Heart right ventricle (tissue), 16 donors: ENCODE data around the gene JAKMIP1. TPM values are rescaled to one million over a fixed set of nuclear protein-coding genes. Genes with fewer than 3 reads are reported as not detected.

Source experiments
- ATAC-seq, 8 donors: fragments of 200-7000 bp; cut with Tn5 transposase; one replicate each; pipeline ENCODE4 v1.9.1; 2020; ENCODE audit warnings: mild to moderate bottlenecking in 8 of 8, moderate library complexity in 8 of 8, moderate number of reproducible peaks in 1 of 8
- DNase-seq, 2 donors: peaks; one replicate each; pipeline ENCODE4 v3.0.0-alpha.2; 2020
- H3K27ac ChIP-seq, 10 donors: fragments of 200-600 bp; sonication (generic) in 2 of 10; one replicate each; pipeline versions ENCODE4 v1.5.0 to v1.8.0; 2020 to 2022; ENCODE audit warnings: mild to moderate bottlenecking in 3 of 10
- H3K27me3 ChIP-seq, 7 donors: fragments of 200-600 bp; one replicate each; pipeline ENCODE4 v1.8.0; 2021 to 2022; ENCODE audit warnings: mild to moderate bottlenecking in 2 of 7
- H3K36me3 ChIP-seq, 9 donors: fragments of 200-600 bp; sonication (generic) in 1 of 9; one replicate each; pipeline versions ENCODE4 v1.5.0 to v1.8.0; 2020 to 2022; ENCODE audit warnings: mild to moderate bottlenecking in 2 of 9
- H3K4me1 ChIP-seq, 9 donors: fragments of 200-600 bp; sonication (generic) in 1 of 9; one replicate each; pipeline versions ENCODE4 v1.5.0 to v1.8.0; 2020 to 2022; ENCODE audit warnings: mild to moderate bottlenecking in 4 of 9
- H3K4me3 ChIP-seq, 10 donors: fragments of 200-600 bp; sonication (generic) in 2 of 10; one replicate each; pipeline versions ENCODE4 v1.5.0 to v1.8.0; 2020 to 2022; ENCODE audit warnings: mild to moderate bottlenecking in 7 of 10, moderate library complexity in 2 of 10
- H3K9me3 ChIP-seq, 11 donors: fragments of 200-600 bp in 10 of 11; sonication (generic) in 2 of 11; one replicate each; pipeline versions ENCODE4 v1.5.0 to v1.8.0; 2013 to 2022; ENCODE audit warnings: mild to moderate bottlenecking in 2 of 11, control low read depth in 1 of 11, moderate library complexity in 1 of 11
- CTCF ChIP-seq, 9 donors: fragments of 200-600 bp; sonication (generic) in 2 of 9; IDR thresholded peaks; one replicate each; pipeline versions ENCODE4 v1.5.0 to v1.8.0; 2021 to 2022; ENCODE audit warnings: antibody characterized with exemption in 9 of 9, mild to moderate bottlenecking in 5 of 9, moderate library complexity in 1 of 9
- WGBS, 2 donors: extraction: QIAGEN DNeasy Blood & Tissue Kit; methylation state at CpG; one replicate each; pipeline ENCODE4 v1.1.7; 2013; ENCODE audit warnings: inconsistent platforms in 1 of 2; 5-methylcytosine and 5-hydroxymethylcytosine counted together
- intact Hi-C, 10 donors: fragments of 100-400 bp; cut with DNase I; formaldehyde crosslinking; loops; one replicate each; pipeline versions ENCODE4 v1.11.1 to v1.14.2; 2022
- polyA plus RNA-seq, 2 donors: library from polyadenylated mRNA; stranded (reverse); fragments of 200-250 nt; gene quantifications; one replicate each; pipeline ENCODE4 v1.2.3, GENCODE V29; 2013
- total RNA-seq, 10 donors: library from RNA; stranded (reverse); fragmentation: NEBNext Ultra II Directional in 3 of 10; extraction: Animal tissue kit (Norgen Biotek cat#: 25700) in 3 of 10; gene quantifications; one replicate each; pipeline versions ENCODE4 v1.2.1 to v1.2.4, GENCODE V29; 2021 to 2023
- donor health status: Arrhythmogenic right ventricular cardiomyopathy.
- donor health status: ischemic (EF 13 %, LVEDD 7.1; RV severe dilation, severe dysfunction).
- donor health status: healthy with polysubstance abuse.
- donor health status: DM: no; HTN: yes; CAD: no.
- donor health status: DM: no; HTN: no; CAD: no.
- donor health status: ischemic (EF 25% LVEDD 6.9; RV normal size, moderate dysfunction).
- donor health status: ischemic (EF 25% LVEDD 5.7; RV mildly dilated, moderate dysfunction).
- donor health status: healthy.
- donor health status: DM: yes; HTN: yes; CAD: no.
- donor health status: Ischemic cardiomyopathy.
- donor health status: ischemic (EF 35%, LVEDD 5.7; RV mildly dilated, moderate dysfunction).
- donor health status: nonischemic (EF 11% LVEDD 7.7; RV severe dilation, severe dysfunction).
- donor health status: DM: yes; HTN: yes; CAD: no.
- donor health status: PGD.
- donor health status: ischemic (EF 29% LVEDD 5.4; RV normal size, mild dysfunction).
- donor health status: nonischemic (EF 23%, LVEDD 6.1; RV moderate dilation, normal function).

JAKMIP1 gene
- total and polyA plus RNA-seq, 12 donors = 0.04 to 0.76 (median 0.14) TPM; not detected in 8

- intact Hi-C loops = no loop called here
- no peaks in the 10 kb centered on the region for H3K36me3 ChIP-seq
- no peaks in the 10 kb centered on the region for H3K4me1 ChIP-seq
- H3K4me3 ChIP-seq = no peak overlapping the region
- 77 to 78% methylated on average over 4 of the region's 4 CpGs for WGBS, 2 donors
- peaks cover 0 to 20% (median 7%) of the 10 kb centered on the region in 7 donors for H3K27me3 ChIP-seq
- no peak overlapping the region for H3K27ac ChIP-seq
- no peak for DNase-seq
- no peak for TF ChIP-seq CTCF (IDR thresholded peaks at IDR 0.05)
- no peak for ATAC-seq
- H3K9me3 ChIP-seq = peaks cover 0 to 1% (median 0%) of the 10 kb centered on the region in 11 donors
These were observed 7.3 kb upstream of the JAKMIP1 start for GRCh38 chr4:6207602-6208001.

- intact Hi-C loops = no loop called here
- H3K4me1 ChIP-seq = no peaks in the 10 kb centered on the region
- TF ChIP-seq CTCF (IDR thresholded peaks at IDR 0.05) = no peak
- no peaks in the 10 kb centered on the region for H3K36me3 ChIP-seq
- H3K9me3 ChIP-seq = peaks cover 0 to under 1% (median 0%) of the 10 kb centered on the region in 11 donors
- H3K27ac ChIP-seq = no peak overlapping the region
- WGBS, 2 donors = 70 to 71% methylated on average over 6 of the region's 6 CpGs
- no peak overlapping the region for H3K4me3 ChIP-seq
- DNase-seq (no peak), ATAC-seq (peak in 1 of 8 donors; percentile 30)
- H3K27me3 ChIP-seq = peaks cover 0 to 18% (median 5%) of the 10 kb centered on the region in 7 donors
These were observed 6.5 kb upstream of the JAKMIP1 start for GRCh38 chr4:6206771-6207290.

- Histone ChIP-seq H3K27me3 (peaks cover 0 to 18% (median 8%) of the 10 kb centered on the region in 7 donors), H3K9me3 (peaks cover 0 to 8% (median 0%) of the 10 kb centered on the region in 11 donors), H3K4me1 (no peaks in the 10 kb centered on the region), H3K36me3 (no peaks in the 10 kb centered on the region), H3K4me3 (no peak overlapping the region), H3K27ac (no peak overlapping the region)
- ATAC-seq = no peak
- TF ChIP-seq CTCF (IDR thresholded peaks at IDR 0.05) = no peak
- DNase-seq = no peak
- WGBS, 2 donors = 71 to 72% methylated on average over 4 of the region's 4 CpGs
- intact Hi-C loops = no loop called here
These were observed 5.6 kb upstream of the JAKMIP1 start for GRCh38 chr4:6205973-6206372.

GRCh38 chr4:6205567-6205931 is 5.2 kb upstream of the JAKMIP1 start:
- Histone ChIP-seq H3K27me3 (peaks cover 0 to 22% (median 12%) of the 10 kb centered on the region in 7 donors), H3K4me3 (no peak overlapping the region), H3K4me1 (no peaks in the 10 kb centered on the region), H3K9me3 (peaks cover 0 to 8% (median 0%) of the 10 kb centered on the region in 11 donors), H3K27ac (no peak overlapping the region), H3K36me3 (no peaks in the 10 kb centered on the region)
- TF ChIP-seq CTCF (IDR thresholded peaks at IDR 0.05) = no peak
- no peak for ATAC-seq
- intact Hi-C loops = no loop called here
- DNase-seq = no peak
- WGBS, 2 donors = 69 to 82% methylated on average over 4 of the region's 4 CpGs
